Gastrocnemius medialis (tissue), 4 donors: ENCODE results near the gene KRTAP13-4. TPM values are rescaled to one million over a fixed set of nuclear protein-coding genes. Genes with fewer than 3 reads are reported as not detected.

Experiments used
- ATAC-seq, 2 donors: fragments of 150-250 bp; one replicate each; pipeline ENCODE4 v1.9.1; 2016
- DNase-seq, 2 donors: peaks; one replicate each; pipeline ENCODE4 v3.0.0-alpha.2; 2019
- H3K27ac ChIP-seq, 4 donors: fragments of 200-600 bp; sonication (generic); 1 replicate in 1 of 4; 2 replicates in 3 of 4; pipeline ENCODE4 v1.5.1; 2016 to 2018; ENCODE audit warnings: mild to moderate bottlenecking in 2 of 4, moderate library complexity in 1 of 4
- H3K27me3 ChIP-seq, 3 donors: fragments of 200-600 bp; sonication (generic) in 2 of 3; 1 replicate in 1 of 3; 2 replicates in 2 of 3; pipeline versions ENCODE4 v1.5.1 to v1.6.0; 2016 to 2019; ENCODE audit warnings: mild to moderate bottlenecking in 1 of 3, moderate library complexity in 1 of 3
- H3K36me3 ChIP-seq, 2 donors: fragments of 200-600 bp; sonication (generic) in 1 of 2; one replicate each; pipeline ENCODE4 v1.5.1; 2017 to 2018
- H3K4me1 ChIP-seq, 2 donors: fragments of 200-600 bp; sonication (generic) in 1 of 2; one replicate each; pipeline ENCODE4 v1.5.1; 2016 to 2017; ENCODE audit warnings: mild to moderate bottlenecking in 2 of 2
- H3K4me3 ChIP-seq, 4 donors: fragments of 200-600 bp; sonication (generic) in 3 of 4; 1 replicate in 1 of 4; 2 replicates in 3 of 4; pipeline ENCODE4 v1.5.1; 2016 to 2019; ENCODE audit warnings: mild to moderate bottlenecking in 2 of 4
- H3K9me3 ChIP-seq, 3 donors: fragments of 200-600 bp; sonication (generic) in 2 of 3; 1 replicate in 1 of 3; 2 replicates in 2 of 3; pipeline ENCODE4 v1.5.1; 2016 to 2019
- CTCF ChIP-seq, 5 experiments: fragments of 450-650 bp in 3 of 5; fragments of 200-600 bp in 2 of 5; sonication (generic) in 2 of 5; IDR thresholded peaks in 4 of 5; conservative IDR thresholded peaks in 1 of 5; 1 replicate in 4 of 5; 2 replicates in 1 of 5; pipeline ENCODE4 v1.5.1; 2016 to 2019; ENCODE audit warnings: antibody characterized with exemption in 5 of 5, mild to moderate bottlenecking in 3 of 5, moderate library complexity in 3 of 5
- POLR2A ChIP-seq, 2 donors: fragments of 450-650 bp; IDR thresholded peaks; one replicate each; pipeline ENCODE4 v1.6.1; 2017; ENCODE audit warnings: antibody characterized with exemption in 2 of 2, mild to moderate bottlenecking in 2 of 2, moderate library complexity in 2 of 2
- in situ Hi-C, 4 donors: fragments of 200-750 bp; cut with MboI; loops; one replicate each; pipeline versions ENCODE4 v1.15.0 to v1.8.0; 2017; ENCODE audit warnings: low sequenced_read_pairs in 4 of 4
- intact Hi-C: fragments of 100-400 bp; cut with DNase I; formaldehyde crosslinking; loops from one replicate; pipeline ENCODE4 v1.15.1; 2023; ENCODE audit warnings: low total_unique reads
- total RNA-seq, 4 donors: library from RNA; depleted of rRNA; stranded (reverse); fragments of >200 nt; gene quantifications; one replicate each; pipeline versions ENCODE4 v1.1.0 to v1.2.3, GENCODE V29; 2016

KRTAP13-4 gene
- total RNA-seq, 4 donors from 2014 or later = not detected

DNA sequence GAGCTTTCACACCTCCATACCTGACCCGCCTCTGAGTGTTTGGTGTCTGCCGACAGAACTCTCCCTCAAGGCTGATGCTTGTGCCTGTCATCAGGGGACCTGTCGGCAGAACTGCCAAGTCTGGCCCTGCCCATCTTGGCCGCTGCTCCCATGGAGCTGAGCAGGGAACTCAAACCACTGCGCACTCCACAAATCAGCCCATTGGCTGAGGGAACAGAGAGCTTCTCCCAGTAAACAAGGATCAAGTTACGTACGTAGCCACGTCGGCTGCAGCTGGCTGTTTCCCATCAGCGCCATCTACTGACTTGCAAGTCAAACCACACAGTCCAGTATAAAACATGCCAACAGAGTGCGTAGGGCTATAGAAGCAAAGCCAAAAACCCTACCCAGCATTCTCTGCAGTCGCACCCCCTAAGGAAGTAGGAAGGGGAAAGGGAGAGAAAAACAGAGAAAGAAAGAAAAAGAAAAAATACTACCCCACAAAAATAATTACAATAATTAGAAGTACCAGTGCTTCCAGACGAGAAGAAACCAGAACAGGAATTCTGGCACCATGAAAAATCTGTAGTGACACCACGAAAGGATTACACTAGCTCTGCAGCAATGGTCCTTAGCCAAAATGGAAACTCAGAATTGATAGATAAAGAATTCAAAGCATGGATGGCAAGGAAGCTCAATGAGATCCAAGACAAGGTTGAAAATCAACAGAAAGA lies 21.1 kb upstream of the KRTAP13-4 start:
- ATAC-seq = no peak
- in situ Hi-C loops = loop anchor here in 1 of 4 donors (10.0 kb wide), 1 partner anchor 56 kb away; no protein-coding TSS in a partner anchor
- Histone ChIP-seq H3K4me3 (no peak overlapping the region), H3K9me3 (no peaks in the 10 kb centered on the region), H3K27ac (no peak overlapping the region), H3K4me1 (no peaks in the 10 kb centered on the region), H3K27me3 (no peaks in the 10 kb centered on the region), H3K36me3 (no peaks in the 10 kb centered on the region)
- DNase-seq = no peak
- intact Hi-C loops = no loop called here
- TF ChIP-seq POLR2A (IDR thresholded peaks at IDR 0.05) (no peak), CTCF (IDR thresholded peaks at IDR 0.05 in 4 of 5, conservative IDR thresholded peaks at IDR 0.05 in 1 of 5) (no peak)

DNA sequence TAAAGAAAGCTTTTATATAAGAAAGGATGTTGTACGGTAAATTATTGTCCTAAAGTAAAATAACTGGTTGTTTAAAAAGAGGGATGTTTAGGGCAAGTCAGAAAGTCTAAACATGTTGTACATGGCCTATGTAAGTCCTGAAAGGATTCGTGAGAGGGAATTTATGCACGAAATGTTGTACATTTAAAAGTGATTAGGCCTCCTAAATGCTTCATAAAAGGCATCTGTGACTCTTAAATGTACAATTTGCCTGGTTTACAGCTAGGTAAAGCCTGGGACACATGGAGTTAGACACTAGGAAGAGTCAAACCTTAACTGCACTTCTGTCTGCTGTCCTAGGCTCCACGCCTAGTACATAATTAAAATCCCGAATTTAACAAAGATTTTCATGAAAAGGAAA lies 14.0 kb upstream of the KRTAP13-4 start:
- in situ Hi-C loops = no loop called here
- Histone ChIP-seq H3K9me3 (no peaks in the 10 kb centered on the region), H3K27ac (no peak overlapping the region), H3K4me1 (no peaks in the 10 kb centered on the region), H3K4me3 (no peak overlapping the region), H3K36me3 (no peaks in the 10 kb centered on the region), H3K27me3 (no peaks in the 10 kb centered on the region)
- intact Hi-C loops = no loop called here
- TF ChIP-seq CTCF (IDR thresholded peaks at IDR 0.05 in 4 of 5, conservative IDR thresholded peaks at IDR 0.05 in 1 of 5) (no peak), POLR2A (IDR thresholded peaks at IDR 0.05) (no peak)
- ATAC-seq = no peak
- DNase-seq = no peak

GRCh38 chr21:30425826-30426225 lies 4.2 kb upstream of the KRTAP13-4 start, which contains the start of gene KRTAP13-3:
KRTAP13-3 (minus strand) TSS chr21:30425926; CDS start chr21:30425912, 14 bp downstream.
- Histone ChIP-seq H3K4me3 (no peak within 1 kb of the TSS), H3K36me3 (no peaks in the 10 kb centered on the region), H3K9me3 (no peaks in the 10 kb centered on the region), H3K27ac (no peak within 1 kb of the TSS), H3K27me3 (no peaks in the 10 kb centered on the region), H3K4me1 (no peaks in the 10 kb centered on the region)
- ATAC-seq = no peak
- in situ Hi-C loops (no loop called here), intact Hi-C loops (no loop called here)
- DNase-seq = no peak
- TF ChIP-seq CTCF (IDR thresholded peaks at IDR 0.05 in 4 of 5, conservative IDR thresholded peaks at IDR 0.05 in 1 of 5) (no peak), POLR2A (IDR thresholded peaks at IDR 0.05) (no peak)

DNA sequence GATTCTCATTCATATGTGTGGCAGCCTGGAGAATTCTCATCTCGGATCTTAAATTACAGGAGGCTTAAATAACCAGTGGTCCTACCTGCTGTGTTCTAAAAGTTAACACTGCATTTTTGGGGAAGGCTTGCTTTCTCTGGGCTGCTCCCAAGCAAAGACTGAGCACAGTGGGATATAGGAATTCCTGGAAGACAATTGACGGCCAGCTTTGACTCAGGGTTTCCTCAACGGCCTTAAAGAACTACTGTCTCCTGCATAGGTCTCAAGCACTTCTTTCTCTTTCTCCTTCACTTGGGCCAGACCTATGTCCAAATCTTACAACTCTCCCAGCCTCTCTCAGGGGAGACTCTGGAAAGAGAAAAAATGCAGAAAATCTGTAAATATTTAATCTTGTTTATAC lies 3.3 kb upstream of the KRTAP13-4 start:
- ATAC-seq = no peak
- no peaks in the 10 kb centered on the region for H3K9me3 ChIP-seq
- no peaks in the 10 kb centered on the region for H3K4me1 ChIP-seq
- no peak overlapping the region for H3K4me3 ChIP-seq
- in situ Hi-C loops = no loop called here
- DNase-seq = no peak
- no peaks in the 10 kb centered on the region for H3K27me3 ChIP-seq
- TF ChIP-seq POLR2A (IDR thresholded peaks at IDR 0.05) (no peak), CTCF (IDR thresholded peaks at IDR 0.05 in 4 of 5, conservative IDR thresholded peaks at IDR 0.05 in 1 of 5) (no peak)
- H3K36me3 ChIP-seq = no peaks in the 10 kb centered on the region
- no peak overlapping the region for H3K27ac ChIP-seq
- intact Hi-C loops = no loop called here
